ENCODE data around the gene CPAMD8.
"Not testable (repeated sequence)": the region's sequence is repeated elsewhere in the genome, so short reads cannot be mapped to it uniquely, and the experiment has no call there.

CPAMD8 gene

DNA sequence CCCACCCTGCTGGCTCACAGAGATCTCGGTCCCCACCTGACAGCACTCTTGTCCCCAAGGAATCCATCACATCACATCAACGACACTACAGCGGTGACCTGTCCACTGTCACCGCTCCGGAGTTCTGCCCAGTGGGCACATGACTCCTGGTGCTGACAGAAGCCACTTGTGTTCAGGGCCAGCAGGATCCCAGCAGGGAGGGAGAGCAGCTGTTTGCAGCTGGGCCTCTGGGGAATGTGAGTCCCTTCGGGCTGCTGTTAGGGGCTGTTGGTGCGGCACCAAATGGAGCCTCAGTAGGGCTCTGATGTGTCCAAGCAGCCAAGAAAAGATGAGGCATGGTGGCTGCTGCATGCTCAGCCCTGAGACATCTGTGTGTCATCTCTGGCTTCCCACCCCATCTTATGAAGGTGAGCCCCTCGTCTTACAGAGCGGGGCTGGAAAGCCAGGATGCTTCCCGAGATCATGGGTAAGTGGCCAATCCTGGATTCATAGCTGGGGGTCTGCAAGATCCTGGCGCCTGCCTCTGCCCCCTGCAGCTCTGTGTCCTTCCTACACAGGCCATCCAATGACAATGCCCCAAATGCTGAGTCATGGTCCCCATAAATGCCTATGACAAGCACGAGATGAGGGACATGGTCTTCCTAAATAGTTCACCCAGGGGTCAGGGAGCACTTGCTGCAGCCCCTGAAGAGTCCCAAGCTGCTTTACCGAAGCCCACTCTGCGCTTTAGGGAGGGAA is 81.8 kb downstream of the CPAMD8 start:
- no peak for DNase-seq

DNA sequence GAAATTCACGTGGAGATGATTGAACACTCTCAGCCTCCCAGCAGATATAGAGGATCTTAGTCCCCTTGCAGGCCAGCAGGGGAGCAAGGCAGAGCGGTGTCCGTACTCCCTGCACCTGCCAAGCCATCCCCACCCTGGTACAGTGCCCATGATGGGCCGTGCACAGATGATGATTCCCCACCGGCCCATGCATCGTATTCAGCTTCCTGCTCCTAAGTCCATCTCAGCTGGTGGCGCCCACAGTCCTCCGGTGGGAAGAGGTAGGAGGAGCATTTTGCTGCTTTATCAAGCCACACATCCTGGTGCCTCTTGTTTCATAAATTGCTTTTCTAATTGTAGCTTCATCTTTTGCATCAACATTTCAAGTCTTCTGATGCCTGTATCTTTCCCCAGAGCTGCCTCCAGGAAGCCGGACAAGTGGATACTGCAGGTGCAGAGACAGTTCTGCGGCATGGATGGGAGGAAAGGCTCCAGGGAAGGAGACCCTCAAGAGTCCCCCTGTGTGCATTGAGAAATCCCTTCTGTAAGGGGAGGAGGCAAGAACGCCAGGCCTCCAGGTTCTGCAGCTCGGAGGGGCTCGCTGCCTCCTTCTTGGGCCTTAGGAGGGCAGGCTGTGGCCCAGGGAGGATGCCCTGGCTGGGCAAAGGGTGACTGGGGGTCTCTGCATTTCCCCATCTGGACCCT is 82.5 kb downstream of the CPAMD8 start:
- no peak for DNase-seq

DNA sequence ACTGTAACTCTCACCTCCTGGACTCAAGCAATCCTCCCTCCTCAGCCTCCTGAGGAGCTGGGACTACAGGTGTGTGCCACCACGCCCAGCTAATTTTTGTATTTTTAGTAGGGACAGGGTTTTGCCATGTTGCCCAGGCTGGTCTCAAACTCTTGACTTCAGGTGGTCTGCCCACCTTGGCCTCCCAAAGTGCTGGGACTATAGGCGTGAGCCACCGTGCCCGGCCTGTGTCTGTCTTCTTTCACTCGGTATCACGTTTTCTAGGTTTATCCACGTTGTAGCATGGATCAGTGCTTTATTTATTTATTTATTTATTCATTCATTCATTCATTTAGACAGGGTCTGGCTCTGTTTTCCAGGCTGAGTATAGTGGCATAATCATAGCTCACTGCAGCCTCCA is 83.5 kb downstream of the CPAMD8 start:
- not testable (repeated sequence) for DNase-seq

DNA sequence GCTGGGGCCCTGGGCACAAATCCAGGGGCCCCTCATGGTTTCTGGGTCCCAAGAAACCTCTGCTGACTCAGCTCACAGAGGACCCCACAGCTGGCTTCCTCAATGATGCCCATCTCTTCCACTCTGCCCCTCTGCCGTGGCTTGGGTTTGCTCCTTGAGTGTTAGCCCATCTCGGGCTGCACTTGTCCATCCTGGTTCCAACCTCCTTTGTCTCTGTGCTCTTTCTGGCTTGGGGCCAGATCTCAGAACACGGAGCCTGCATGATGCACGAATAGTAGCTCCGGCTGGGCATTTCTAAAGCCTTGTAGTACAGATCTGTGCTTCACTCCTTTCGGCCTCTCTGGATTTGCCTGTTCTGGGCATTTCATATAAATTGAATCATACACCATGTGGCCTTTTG is 84.0 kb downstream of the CPAMD8 start:
- no peak for DNase-seq

DNA sequence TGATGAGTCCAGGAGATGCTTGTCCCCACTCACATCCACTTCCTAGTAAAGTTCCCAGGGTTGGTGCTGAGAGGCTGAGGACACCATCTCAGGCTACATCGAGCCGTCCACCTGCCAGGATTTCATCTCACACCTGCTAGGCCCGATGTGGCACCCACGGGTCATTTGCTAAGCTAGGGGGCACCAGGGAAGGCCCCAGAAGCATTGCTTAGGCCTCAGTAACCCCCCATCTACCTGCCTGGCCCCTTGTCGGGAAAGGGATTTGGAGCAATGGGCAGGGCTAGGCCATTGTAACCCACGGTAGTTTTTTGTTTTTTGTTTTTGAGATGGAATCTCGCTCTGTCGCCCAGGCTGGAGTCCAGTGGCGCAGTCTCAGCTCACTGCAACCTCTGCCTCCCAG is 86.0 kb downstream of the CPAMD8 start:
- no peak for DNase-seq

DNA sequence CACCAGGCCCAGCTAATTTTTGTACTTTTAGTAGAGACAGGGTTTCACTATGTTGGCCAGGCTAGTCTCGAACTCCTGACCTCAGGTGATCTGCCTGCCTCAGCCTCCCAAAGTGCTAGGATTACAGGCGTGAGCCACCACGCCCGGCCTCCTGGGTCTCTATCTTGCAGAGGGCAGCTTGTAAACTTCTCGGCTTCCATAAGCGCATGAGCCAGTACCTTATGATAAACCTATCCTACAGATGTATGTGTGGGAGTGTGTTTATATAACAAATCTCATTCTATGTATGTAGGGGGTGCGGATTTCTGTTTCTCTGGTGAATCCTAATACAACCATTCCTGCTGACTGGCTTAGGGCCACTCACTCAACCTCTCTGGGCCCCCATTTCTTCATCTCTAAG is 86.5 kb downstream of the CPAMD8 start:
- DNase-seq, result not testable (repeated sequence)

DNA sequence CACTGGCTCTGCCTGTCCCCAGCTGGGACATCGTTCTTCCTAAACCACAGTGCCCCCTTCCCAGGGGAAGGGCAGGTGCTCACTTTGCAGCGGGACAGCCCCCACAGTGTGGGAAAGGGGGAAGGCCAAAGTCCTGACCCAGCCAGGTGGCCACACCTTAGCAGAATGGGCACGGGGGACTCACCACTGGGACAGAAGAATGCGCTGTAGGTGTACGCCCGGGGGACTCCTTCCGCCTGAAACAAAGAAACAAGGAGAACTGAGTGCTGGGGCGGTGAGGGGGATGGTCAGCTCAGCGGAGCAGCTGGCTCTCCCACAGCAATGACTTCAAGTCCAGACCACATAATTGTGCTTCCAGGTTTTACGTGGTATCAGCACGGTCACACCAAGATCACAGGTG is 88.4 kb downstream of the CPAMD8 start:
- DNase-seq, result no peak

DNA sequence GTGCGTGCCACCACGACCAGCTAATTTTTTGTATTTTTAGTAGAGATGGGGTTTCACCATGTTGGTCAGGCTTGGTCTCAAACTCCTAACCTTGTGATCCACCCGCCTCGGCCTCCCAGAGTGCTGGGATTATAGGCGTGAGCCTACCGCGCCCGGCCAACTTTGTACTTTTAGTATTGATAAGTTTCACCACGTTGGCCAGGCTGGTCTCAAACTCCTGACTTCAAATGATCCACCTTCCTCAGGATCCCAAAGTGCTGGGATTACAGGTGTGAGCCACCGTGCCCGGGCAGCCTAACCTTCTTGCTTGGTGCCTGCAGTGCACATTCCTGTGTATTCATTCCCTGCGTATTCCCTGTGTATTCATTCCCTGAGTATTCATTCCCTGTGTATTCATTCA is 88.8 kb downstream of the CPAMD8 start:
- DNase-seq, result not testable (repeated sequence)

DNA sequence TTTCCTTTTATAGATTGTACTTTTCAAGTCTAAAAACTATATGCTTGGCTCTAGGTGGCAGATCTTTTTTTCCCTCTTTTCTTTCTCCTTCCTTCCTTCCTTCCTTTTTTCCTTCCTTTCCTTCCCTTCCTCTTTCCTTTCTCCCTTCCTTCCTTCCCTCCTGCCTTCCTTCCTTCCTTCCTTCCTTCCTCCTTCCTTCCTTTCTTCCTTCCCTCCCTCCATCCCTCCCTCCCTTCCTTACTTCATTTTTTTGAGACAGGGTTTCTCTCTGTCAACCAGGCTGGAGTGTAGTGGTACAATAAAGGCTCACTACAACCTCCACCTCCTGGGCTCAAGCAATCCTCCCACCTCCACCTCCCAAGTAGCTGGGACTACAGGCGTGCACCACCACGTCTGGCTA is 89.7 kb downstream of the CPAMD8 start:
- DNase-seq, result no peak

DNA sequence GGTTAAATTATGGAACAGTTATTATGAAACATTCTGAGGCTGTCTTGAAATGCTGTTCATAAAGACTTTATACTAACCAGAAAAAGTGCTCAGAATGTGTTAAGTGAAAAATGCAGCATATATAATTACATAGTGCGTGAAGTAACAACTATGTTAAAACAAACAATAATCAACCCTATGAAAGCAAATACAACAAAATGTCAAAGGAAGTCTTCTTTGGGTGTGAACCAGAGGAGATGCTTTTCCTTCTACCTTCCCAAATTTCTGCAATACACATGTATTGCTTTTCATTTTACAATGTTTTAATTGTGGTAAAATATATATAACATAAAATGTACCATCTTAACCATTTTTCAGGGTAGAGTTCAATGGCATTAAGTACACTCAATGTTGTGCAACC is 92.1 kb downstream of the CPAMD8 start:
- DNase-seq, result no peak

DNA sequence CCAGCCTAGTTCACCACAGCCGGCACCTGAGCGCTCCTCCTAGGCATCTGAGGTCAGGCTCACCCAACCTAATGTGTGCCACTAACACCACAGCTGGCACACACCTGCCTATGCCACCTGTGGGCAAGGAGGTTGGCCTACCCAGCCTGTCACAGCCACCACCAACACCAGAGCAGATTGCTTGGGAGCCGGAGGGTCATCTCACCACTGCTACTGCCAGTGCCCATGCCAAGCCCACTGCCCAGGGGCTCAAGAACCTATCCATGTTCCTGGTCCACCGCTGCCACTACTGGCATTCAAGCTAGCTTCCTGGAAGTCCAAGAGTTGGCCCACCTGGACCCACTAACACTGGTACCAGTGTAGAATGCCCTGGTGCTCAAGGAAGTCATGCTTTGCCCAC is 95.3 kb downstream of the CPAMD8 start:
- DNase-seq, result no peak

DNA sequence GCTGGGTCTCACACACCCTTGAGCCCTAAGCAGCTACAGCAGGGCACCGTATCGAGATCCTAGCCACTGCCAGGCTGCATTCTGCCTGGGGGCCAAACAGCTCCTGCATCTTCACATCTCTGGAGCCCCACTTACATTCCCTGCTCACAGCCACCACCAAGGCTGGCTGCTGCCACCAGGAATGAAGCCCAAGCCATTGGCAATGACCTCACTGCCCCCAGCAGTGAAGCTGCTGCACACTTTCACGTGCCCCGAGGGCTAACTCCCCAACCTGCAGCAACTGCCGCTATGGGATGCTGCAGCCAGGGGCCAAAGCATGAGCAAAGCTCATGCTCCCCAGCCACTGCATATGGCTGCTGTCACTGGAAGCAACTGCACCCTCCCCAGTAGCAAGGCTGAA is 95.9 kb downstream of the CPAMD8 start:
- no peak for DNase-seq

DNA sequence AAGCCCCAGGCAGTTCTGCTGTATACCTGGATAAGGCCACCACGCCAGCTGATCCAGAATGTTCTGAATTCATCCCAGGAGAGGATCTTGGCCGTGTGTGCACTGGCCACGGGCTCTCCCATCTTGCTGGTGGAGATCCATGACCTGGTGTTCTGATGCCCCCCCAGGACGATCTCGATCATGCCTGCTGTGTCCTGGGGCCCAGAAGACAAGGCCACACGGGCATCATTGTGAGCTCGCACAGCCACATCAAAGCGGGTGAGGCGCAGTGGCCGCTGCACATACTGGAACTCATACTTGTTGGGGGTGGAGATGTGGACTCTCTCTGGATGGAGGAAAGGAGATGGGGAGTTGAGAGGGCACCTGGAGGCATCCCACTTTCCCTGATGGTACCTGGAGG is 97.7 kb downstream of the CPAMD8 start:
- no peak for DNase-seq

DNA sequence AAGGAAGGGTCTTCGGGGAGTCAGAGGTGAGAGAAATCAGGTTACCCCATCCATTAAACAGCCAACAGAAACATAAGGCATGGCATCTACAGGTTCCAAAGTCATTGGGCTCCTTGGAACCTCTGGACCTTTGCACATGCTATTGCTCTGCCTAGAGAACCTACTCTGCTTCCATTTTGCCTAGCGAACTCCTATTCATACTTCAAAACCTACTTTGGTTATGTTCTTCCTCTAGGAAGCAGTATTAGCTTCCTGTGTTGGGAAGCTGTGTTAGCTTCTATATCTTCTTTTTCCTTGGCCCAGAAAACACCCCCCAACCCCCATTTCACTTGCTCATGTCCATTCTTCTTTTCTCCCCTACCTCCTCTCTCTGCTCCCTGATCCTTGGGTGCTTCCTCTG is 98.3 kb downstream of the CPAMD8 start:
- DNase-seq, result no peak

DNA sequence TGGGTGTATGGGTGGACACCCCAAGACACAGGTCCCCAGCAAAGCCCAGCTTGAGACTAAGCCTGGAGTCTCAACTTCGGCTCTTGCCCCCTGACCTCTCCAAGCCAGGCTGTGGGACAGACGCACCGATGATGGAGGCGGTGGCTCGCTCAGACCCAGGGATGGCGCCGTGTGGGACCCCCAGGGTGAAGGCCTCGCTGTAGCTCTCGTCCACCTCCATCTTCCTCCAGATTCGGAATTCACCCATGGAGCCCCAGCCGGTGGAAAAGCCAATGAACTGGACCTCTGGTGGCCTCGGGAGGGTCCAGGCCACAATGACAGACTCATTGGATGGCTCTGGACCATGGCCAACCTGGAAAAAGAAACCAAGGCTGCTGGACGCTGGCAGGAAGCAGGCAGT is 98.7 kb downstream of the CPAMD8 start:
- DNase-seq, result no peak

DNA sequence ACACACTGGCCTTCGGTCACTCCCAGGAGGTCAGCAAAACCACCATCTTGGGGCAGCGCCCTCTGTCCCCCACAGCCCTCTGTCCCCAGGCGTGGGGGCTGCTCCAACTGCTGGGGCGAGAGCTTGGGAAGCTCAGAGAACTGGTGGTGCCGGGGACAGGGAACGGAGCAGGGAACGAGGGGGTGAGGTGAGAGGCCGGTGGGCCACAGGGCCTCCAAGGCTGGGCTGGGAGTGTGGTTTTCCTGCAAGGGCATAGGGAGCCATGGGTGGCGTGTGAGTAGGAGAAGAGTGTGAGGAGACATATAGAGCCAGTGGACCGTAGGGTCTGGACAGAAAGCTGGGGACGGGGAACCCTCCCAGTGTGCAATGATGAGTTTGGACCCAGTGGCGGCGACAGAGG is 103.7 kb downstream of the CPAMD8 start:
- no peak for DNase-seq

DNA sequence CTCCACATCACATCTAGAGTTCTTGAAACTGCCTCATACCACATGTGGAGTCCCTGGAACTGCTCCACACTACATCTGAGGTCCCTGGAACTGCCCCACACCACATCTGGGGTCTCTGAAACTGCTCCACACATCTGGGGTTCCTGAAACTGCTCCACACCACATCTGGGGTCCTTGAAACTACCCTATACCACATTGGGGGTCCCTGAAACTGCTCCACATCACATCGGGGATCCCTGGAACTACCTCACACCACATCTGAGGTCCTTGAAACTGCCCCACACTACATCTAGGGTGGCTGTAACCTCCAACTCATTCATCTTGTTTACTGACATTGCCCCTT is 104.0 kb downstream of the CPAMD8 start:
- DNase-seq, result no peak

DNA sequence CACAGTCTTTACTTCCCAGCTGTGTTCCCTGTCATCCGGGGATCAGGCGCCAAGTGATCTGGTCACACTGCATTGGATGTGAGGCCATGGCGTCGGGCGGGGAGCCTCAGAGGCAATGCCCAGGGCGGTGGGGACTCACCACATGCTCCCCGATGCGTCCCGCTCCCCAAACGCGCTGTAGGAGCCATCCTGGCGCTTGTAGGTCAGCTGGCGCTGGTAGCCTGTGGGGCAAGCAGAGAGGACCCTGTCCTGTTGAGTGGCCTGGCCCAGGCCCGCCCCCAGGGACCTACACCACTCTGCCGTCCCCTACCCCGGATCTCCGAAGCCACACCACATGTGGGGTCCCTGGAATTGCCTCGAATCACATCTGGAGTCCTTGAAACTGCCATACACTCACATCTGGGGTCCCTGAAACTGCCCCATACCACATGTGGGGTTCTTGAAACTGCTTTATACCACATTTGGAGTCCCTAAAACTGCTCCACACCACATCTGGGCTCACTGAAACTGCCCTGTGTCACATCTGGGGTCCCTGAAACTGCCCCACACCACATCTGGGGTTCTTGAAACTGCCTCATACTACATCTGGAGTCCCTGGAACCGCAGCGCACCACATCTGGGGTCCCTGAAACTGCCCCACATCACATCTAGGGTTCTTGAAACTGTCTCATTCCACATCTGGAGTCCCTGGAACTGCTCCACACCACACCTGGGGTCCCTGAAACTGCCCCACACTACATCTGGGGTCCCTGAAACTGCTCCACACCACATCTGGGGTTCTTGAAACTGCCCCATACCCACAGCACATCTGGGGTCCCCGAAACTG is 104.6 kb downstream of the CPAMD8 start:
- no peak for DNase-seq

DNA sequence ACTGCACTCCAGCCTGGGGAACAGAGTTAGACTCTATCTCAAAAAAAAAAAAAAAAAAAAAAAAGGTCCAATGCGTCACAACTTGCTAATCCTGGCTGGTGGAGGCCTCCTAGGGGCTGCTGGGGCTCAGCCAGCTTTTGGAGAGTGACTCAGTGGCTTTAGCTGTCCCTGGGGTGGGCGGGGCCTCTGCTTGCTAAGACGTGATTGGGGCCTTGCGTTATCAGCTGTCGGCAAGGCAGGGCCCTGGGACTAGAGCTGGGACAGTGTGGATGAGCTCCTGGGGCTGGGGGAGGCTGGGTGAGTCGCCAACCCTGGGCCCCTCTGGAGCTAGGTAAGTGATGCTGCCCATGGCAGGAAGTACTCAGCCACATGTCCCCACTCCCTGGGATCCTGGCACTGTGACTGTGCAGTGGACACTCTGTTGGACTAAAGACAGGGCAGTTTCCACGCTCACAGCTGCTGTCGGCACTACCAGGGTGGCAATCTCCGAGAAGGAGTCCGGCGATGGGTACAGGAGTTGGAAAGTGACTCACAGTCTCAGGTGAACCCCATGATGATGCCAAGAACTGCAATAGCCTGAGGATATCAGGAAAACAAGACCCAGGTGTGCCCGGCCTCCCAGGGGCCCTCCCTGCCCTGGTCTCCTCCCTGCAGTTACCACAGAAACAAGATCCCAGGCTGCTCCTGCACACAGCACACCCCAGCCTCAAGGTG is 105.6 kb downstream of the CPAMD8 start:
- no peak for DNase-seq

DNA sequence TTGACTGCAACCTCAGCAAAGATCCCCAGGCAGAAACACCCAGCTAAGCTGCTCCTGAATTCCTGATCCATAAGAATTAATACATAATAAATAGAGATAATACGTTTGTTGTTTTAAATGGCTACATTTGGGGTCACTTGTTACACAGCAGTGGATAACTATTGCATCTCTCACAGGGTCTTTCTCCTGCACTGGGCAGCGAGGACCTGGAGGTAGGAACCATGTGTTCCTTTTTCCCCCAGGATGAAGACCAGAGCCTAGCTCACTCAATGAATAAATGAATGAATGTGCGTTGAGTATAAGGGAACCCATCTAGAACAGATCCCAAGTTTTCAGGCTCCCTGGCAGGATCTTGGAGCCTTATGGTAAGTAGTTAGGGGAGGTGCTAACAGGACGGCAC is 107.1 kb downstream of the CPAMD8 start:
- DNase-seq, result no peak

DNA sequence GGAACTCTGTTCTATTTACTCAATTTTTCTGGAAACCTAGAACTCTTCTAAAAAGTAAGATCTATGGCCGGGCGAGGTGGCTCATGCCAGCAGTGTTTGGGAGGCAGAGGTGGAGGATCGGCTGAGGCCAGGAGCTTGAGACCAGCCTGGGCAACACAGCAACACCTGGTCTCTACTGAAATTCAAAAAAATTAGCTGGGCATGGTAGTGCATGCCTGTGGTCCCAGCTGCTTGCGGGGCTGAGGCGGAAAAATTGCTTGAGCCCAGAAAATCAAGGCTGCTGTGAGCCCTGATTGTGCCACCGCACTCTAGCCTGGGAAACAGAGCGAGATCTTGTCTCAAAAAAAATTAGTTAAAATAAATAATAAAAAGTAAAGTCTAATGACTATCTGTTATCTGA is 109.2 kb downstream of the CPAMD8 start:
- DNase-seq, result no peak

DNA sequence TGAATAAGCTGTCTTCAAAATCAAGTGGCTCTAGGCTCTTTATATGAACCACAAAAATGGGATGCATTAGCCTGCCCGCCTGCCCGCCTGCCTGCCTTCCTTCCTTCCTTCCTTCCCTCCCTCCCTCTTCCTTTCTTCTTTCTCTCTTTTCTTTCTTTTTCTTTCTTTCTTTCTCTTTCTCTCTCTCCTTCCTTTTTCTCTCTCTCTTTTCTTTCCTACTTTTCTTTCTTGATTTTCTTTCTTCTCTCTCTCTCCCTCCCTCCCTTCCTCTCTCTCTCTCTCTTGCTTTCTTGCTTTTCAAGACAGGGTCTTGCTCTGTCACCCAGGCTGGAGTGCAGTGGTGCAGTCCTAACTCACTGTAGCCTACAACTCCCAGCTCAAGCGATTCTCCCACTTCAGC is 110.9 kb downstream of the CPAMD8 start:
- DNase-seq, result no peak

DNA sequence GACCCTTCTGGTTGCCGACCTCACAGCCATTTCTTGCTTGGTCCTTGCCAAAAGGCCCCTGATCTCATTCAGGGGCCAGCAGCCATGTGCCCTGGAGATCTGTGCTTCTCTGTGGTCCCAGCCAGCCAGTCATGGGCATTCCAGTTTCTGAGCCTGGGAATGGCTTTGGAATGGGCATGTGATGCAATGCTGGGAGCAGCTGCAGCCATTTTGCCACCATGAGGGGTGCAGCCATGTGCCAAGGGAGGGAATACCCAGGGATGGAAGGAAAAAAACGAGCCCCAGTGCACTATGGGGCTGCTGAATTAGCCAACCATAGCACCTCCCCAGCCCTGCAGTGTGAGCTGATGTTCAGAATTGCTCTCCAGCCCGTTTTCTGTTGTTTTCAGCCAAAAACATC is 111.5 kb downstream of the CPAMD8 start:
- DNase-seq, result no peak
